Urinary bladder (tissue), 4 donors: ENCODE data around the gene DCANP1. TPM values are rescaled to one million over a fixed set of nuclear protein-coding genes. Genes with fewer than 3 reads are reported as not detected.

ENCODE experiments used
- DNase-seq: peaks from one replicate; pipeline ENCODE4 v3.0.0-alpha.2; 2015; ENCODE audit errors: extremely low spot score
- H3K27ac ChIP-seq: one replicate; pipeline ENCODE4 v1.5.1; 2013; ENCODE audit warnings: low read depth, mild to moderate bottlenecking, moderate library complexity
- H3K36me3 ChIP-seq: one replicate; pipeline ENCODE4 v1.6.1; 2013; ENCODE audit warnings: mild to moderate bottlenecking, moderate library complexity; ENCODE audit not compliant: insufficient read depth
- H3K4me1 ChIP-seq: one replicate; pipeline ENCODE4 v1.6.1; 2013; ENCODE audit warnings: mild to moderate bottlenecking, moderate library complexity; ENCODE audit not compliant: insufficient read depth
- H3K4me3 ChIP-seq: one replicate; pipeline ENCODE4 v1.5.1; 2013; ENCODE audit warnings: low read depth, low read length
- WGBS: extraction: QIAGEN DNeasy Blood & Tissue Kit; methylation state at CpG from one replicate; pipeline ENCODE4 v1.1.7; 2013; 5-methylcytosine and 5-hydroxymethylcytosine counted together
- polyA plus RNA-seq: library from polyadenylated mRNA; stranded (reverse); fragments of 200-250 nt; gene quantifications from one replicate; pipeline ENCODE4 v1.2.3, GENCODE V29; 2013
- total RNA-seq: library from RNA; depleted of rRNA; stranded (reverse); fragments of >200 nt; gene quantifications from one replicate; pipeline ENCODE4 v1.2.3, GENCODE V29; 2014
- donor health status: healthy with polysubstance abuse.
- donor health status: healthy.

DCANP1 gene
- total and polyA plus RNA-seq, 2 donors: 0.16 TPM; not detected in 1

DNA sequence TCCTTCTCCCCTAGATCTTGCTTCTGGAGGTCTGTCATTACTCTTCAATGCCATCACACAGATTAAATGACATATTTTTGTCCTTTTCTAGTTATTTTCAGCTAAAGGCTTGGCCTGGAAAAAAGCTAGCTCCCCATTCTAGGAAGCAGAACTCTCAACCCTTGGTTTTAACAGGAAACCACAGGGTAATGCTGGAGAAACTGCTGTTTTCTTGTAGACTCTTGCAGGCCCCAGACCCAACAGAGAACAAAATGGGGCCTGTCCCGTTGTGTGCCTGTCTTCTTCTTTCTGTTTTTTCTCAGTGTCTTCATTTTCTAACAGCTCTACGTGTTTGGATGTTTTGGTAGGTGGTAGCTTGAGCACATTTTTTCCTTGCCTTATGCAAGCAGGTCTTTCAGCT, 21.5 kb downstream of the DCANP1 start:
- H3K36me3 ChIP-seq: no peaks in the 10 kb centered on the region
- 60% methylated on average over 2 of the region's 2 CpGs for WGBS
- H3K27ac ChIP-seq: no peak overlapping the region

DNA sequence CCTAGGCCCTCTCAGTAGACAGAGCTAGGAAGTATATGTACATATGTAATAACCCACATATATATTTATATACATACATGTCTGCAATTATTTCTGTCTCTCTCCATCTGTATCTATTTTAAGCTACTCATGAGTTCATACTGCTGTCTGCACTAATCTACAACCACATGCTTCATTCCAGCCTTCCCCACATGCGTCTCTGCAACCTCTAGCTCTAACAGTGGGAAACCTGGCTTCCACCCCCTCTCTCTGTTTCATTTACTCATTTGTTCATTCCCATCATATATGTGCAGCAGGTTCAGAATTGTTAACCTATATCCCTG, 23.3 kb downstream of the DCANP1 start:
- Histone ChIP-seq H3K4me1 (no peaks in the 10 kb centered on the region), H3K27ac (no peak overlapping the region), H3K4me3 (no peak overlapping the region), H3K36me3 (no peaks in the 10 kb centered on the region)
- whole genome bisulfite sequencing: 89% methylated on average over 1 of the region's 1 CpG
- no peak for DNase-seq

More for the DNA sequence above, 21.5 kb downstream of the DCANP1 start:
- H3K4me1 ChIP-seq: no peaks in the 10 kb centered on the region
- no peak overlapping the region for H3K4me3 ChIP-seq
- no peak for DNase-seq

DNA sequence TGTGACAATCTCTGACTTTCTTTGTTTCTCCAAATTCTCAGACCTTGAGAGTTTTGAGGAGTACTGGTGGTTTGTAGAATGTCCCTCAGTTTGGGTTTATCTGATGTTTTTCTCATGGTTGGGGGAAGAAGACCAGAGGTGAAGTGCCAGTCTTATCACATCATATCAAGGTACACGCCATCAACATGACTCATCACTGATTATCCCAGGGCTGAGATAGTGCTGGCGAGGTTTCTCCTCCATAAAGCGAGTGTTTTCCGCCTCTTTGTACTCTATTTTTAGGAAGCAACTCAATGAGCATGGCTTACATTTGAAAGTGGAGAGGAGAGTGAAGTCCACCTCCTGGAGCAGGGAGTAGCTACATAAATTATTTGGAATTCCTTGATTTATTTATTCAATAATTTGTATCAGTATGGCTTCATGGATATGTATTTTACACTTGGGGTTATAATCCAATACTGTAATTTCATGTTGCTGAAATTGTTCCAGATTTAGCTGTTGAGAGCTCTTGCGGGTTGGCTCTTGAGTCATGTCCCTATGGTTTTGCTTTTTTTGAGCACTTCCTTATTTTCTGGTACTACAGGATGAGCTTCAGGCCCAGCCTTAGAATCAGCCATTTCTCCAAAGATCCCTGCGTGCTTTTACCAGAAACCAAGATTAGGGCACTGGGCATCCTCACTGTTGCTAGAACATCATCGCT, 23.9 kb downstream of the DCANP1 start:
- WGBS: 78% methylated on average over 7 of the region's 7 CpGs
- Histone ChIP-seq H3K27ac (no peak overlapping the region), H3K4me1 (no peaks in the 10 kb centered on the region), H3K4me3 (no peak overlapping the region), H3K36me3 (no peaks in the 10 kb centered on the region)
- DNase-seq: no peak

DNA sequence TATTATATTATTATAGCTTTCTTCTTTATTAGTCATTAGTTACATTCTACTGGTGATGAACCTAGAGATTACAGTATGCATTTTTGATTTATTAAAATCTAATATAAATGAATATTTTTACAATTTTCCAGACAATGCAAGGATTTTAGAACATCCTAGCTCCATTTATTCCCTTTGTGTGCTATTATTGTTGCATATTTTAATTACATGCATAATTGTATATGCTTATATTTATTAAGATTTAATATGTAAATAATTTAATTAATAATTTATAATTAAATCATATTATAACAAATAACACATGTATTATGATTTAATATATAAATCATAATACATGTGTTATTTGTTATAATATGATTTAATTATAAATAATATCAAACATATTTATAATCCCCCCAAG, 24.7 kb downstream of the DCANP1 start:
- Histone ChIP-seq H3K4me1 (no peaks in the 10 kb centered on the region), H3K27ac (no peak overlapping the region), H3K4me3 (no peak overlapping the region), H3K36me3 (no peaks in the 10 kb centered on the region)
- DNase-seq: no peak

DNA sequence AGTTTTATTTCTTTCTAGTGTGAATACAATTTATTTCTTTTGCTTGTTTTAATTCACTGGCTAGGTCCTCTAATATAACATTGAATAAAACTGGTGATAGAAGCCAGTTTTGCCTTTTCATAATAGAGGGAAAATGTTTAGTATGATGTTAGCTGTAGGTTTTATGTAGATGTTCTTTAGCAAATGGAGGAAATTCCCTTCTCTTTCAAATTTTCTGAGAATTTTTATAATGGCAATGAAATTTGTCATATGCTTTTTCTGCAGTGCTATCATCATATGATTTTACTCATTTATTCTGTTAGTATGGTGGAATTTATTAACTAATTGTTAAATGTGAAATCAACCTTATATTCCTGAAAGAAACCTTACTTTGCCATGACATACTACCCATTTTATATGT, 30.1 kb downstream of the DCANP1 start:
- DNase-seq: no peak
- Histone ChIP-seq H3K36me3 (no peaks in the 10 kb centered on the region), H3K27ac (no peak overlapping the region), H3K4me1 (no peaks in the 10 kb centered on the region), H3K4me3 (no peak overlapping the region)

DNA sequence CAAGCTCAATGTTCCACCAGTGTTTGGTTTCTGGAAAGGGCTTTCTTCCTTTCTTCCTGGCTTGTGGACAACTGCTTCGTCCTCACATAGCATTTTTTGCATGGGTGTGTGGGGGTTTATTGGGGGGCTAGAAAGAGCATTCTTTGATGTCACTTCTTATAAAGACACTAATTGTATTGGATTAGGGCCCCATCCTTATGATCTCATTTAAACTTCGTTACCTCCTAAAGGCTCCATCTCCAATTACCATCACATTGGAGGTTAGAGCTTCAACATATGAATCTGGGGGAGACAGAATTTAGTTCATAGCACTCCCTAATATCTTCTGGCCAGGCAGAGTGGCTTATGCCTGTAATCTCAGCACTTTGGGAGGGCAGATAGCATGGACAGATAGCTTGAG, 42.1 kb downstream of the DCANP1 start:
- WGBS: 86% methylated on average over 2 of the region's 2 CpGs
- H3K4me3 ChIP-seq: no peak overlapping the region
- no peaks in the 10 kb centered on the region for H3K4me1 ChIP-seq
- no peak for DNase-seq
- H3K36me3 ChIP-seq: no peaks in the 10 kb centered on the region
- no peak overlapping the region for H3K27ac ChIP-seq

DNA sequence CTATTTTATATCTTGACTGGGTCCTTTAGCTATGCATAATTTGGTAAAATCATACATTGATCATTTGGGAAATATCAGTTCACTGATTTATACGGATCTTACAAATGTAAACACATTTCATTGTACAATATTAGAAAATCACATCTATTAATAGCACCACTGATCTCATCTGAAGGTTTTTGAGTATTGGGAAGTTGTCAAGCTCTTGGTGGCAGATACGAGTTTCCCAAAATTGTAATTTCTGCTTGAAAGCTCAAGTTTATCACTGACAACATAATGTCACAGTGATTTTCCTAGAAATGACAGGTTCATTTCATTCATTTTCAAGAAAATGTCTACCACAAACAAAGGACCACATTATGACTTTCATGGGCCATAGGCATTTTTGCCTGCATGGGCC, 45.1 kb downstream of the DCANP1 start:
- no peak for DNase-seq
- WGBS: 87% methylated on average over 2 of the region's 2 CpGs
- no peak overlapping the region for H3K27ac ChIP-seq
- no peak overlapping the region for H3K4me3 ChIP-seq
- no peaks in the 10 kb centered on the region for H3K36me3 ChIP-seq
- H3K4me1 ChIP-seq: peaks cover 4% of the 10 kb centered on the region

DNA sequence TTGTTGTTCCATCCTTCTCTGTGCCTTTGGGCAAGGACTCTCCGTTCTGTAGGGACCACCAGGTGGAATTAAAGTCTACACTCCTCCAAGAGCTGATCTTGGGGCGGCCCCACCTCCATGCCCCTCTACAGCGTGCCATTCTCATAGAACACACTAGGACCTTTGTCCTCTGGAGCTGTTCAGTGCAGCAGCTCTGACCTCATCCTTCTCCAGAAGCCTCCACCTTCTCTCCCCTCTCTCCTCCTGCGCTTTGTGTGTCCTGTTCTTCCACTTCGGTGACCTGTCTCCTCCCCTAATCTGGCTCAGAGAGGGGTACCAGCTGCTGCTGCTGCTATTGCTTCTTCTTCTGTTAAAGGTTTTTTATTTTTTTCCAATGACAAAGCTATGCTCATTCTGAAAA, 46.3 kb downstream of the DCANP1 start:
- peaks cover 4% of the 10 kb centered on the region for H3K4me1 ChIP-seq
- H3K4me3 ChIP-seq: no peak overlapping the region
- H3K27ac ChIP-seq: no peak overlapping the region
- no peak for DNase-seq
- no peaks in the 10 kb centered on the region for H3K36me3 ChIP-seq
- 64% methylated on average over 5 of the region's 5 CpGs for WGBS

DNA sequence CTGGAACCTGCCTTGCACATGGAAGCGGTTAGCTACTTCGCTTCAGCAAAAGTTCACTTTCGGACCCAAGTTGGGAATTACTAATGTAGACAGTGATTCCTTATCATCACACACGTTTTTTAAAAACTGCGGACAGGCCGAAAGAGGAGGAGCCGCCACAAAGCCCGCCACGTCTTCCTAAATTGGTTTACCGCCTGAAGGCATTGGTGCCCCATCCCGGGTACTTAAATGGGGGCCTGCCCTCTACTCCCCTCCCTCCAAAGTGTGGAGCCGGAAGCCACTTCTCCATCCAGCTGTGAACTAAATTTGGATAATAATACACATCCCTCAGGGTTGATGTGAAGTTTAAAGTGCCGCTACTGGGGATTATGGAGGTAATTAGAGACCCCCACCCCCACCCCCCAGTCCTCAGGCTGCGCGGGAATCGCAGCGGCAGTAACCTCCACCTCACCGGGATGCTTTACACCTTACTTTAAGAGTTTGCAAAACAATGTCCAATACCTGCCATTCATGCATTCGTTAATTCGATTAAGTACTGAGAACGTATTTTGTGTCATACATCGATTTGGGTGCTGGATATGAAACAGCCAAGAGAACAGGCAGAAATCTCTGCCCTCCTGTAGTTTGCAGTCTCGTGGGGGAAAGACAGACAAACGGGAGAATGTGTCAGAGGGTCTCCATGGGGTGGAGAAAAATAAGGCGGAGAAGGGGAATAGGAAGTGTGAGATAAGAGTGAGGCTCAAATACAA, 47.2 kb downstream of the DCANP1 start:
- no peak for DNase-seq
- no peaks in the 10 kb centered on the region for H3K36me3 ChIP-seq
- 29% methylated on average over 25 of the region's 25 CpGs for WGBS
- peak overlapping the region; percentile 98 for H3K4me3 ChIP-seq
- H3K4me1 ChIP-seq: peaks cover 4% of the 10 kb centered on the region
- peak overlapping the region; percentile 93 for H3K27ac ChIP-seq

DNA sequence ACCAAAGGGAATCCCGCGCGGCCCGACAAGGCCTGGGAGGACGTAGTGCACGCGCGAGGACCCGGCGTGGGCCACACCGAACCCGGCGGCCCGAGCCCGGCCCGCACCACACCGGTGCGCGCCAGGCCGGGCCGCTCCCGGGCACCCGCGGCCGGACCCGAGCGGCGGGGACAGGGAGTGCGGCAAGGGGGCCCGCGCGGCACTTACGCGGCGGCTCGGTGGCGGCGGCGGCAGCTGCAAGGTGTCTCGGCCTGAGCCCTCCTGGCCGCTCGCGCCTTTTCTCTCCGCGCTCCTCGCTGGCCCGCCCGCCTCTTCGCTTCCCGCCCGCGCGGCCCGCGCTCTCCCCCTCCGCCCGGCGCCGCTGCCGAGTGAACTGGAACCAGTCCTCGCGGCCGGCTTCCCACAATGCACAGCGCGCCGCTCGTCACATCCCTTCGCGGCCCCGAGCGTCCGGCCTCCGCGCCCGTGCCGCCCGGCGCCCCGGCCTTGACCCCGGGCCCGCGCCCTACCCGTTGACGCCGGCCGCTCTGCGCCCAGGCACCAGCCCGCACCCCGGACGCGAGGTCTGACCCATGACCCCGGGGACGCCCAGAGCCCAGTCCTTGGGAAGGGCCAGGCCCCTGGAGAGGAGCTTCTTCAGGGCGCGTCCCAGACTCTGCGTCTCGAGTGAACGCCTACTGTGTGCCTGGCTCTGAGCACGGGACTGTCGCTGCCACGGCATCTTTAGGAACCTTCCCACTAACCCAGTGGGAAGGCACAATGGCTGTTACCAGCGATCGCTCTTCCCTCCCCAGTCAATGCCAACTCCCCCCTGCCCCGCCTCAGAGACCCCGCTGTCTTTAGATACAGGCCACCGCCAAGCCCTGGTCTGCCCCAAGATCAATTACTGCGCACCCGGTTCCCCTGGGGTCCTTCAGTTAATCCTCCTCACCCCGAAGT, 48.0 kb downstream of the DCANP1 start, which contains the start of gene MACROH2A1:
TSS of gene MACROH2A1 (minus strand) at position 377 of the 939 bp plus-strand sequence. CDS start 10,138 bp downstream, outside the sequence.
- Histone ChIP-seq H3K4me1 (peaks cover 4% of the 10 kb centered on the region), H3K36me3 (no peaks in the 10 kb centered on the region), H3K4me3 (peak within 1 kb of the TSS; percentile 98), H3K27ac (peak within 1 kb of the TSS; percentile 93)
- under 1% methylated on average over 108 of the region's 109 CpGs for WGBS
- peak; percentile 61 for DNase-seq

DNA sequence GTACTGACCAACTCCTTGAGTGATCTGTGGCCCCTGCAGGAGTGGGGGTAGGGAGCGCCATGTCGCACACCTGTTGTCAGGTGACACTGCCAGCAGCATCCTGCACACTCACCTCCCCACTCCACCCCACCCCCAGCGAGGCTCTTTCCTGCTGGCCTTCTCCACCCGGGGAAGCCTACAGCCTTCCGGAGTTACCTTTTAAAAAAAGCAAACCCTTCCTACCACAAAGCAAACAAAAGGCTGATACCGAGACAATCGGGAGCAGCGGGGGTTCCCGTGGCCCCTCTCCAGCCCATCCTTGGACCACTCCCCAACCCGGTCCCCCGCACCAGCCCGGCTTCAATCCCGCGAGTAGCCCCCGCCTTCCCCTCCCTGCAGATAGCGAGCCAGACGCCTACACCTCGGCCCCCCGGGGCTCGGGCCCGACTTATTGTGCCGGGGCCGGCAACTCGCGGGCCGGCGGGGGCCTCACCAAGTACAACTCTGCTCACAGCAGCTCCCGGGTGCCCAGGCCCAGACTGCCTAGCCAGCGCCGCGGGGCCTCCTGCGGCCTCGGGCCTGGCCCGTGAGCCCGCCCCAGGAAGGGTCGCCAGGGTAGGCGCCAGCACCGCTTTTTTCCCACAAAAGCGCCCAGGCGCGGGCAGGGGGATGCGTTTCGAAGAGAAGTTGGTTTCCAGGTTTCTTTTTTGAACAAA, 48.8 kb downstream of the DCANP1 start:
- no peak for DNase-seq
- peaks cover 4% of the 10 kb centered on the region for H3K4me1 ChIP-seq
- under 1% methylated on average over 43 of the region's 43 CpGs for WGBS
- H3K36me3 ChIP-seq: no peaks in the 10 kb centered on the region
- peak overlapping the region; percentile 98 for H3K4me3 ChIP-seq
- peak overlapping the region; percentile 84 for H3K27ac ChIP-seq

DNA sequence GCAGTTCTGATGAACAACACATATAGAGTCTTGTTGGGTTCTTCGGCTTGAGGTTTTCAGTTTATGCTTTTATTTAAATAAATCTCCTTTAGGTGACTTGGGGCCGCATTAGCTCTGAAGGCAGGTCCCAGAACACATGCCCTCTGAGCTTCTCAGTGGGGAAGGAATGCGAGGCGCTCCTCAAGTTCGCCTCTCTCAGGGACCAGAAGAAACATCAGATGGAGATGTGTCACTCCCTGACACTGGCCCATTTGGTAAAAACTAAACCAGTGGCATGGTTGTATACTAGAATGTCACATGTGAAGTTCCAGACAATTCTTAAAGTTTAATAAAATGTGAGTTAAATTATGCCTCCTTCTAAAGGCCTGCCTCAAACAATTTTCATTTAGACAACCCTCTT, 50.1 kb downstream of the DCANP1 start:
- Histone ChIP-seq H3K4me3 (no peak overlapping the region), H3K4me1 (peaks cover 4% of the 10 kb centered on the region), H3K36me3 (no peaks in the 10 kb centered on the region), H3K27ac (no peak overlapping the region)
- WGBS: 79% methylated on average over 5 of the region's 5 CpGs
- no peak for DNase-seq

DNA sequence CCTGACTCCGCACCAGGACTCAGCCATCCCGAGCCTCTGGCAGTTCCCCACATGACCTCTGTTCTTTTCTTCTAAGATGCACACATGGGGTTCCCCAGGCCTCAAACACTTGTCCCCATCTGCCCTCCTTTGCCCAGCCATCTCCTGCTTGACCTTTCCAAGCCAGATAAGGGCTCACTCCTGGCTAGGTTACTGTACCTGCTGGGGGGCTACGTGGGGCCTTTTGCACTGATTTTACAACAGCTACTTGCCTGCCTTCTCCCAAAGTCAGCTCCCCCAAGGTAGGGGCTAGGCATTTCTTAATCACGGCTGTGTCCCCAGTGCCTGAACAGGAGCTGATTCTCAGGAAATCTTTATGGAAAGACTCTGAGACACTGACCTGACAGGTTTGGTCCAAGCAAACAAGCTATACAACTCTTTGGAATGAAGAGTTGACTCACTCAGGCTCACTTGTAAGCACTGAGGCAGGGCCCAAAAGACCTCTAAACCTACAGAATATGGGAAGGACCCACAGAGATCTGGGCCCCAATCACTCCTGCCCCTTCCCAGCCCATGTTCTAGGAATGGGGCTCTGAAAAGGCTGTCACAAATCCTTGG, 50.6 kb downstream of the DCANP1 start:
- DNase-seq: no peak
- Histone ChIP-seq H3K27ac (no peak overlapping the region), H3K4me1 (peaks cover 4% of the 10 kb centered on the region), H3K36me3 (no peaks in the 10 kb centered on the region), H3K4me3 (no peak overlapping the region)
- WGBS: 67% methylated on average over 4 of the region's 4 CpGs
